Smooth muscle cell (in vitro differentiated cells): Measurements from ENCODE around the gene NXPH4. TPM values are rescaled to one million over a fixed set of nuclear protein-coding genes. Genes with fewer than 3 reads are reported as not detected.
A peak's percentile ranks its signal among the peaks of the same experiment; 100 is the strongest.

Source experiments
- DNase-seq: peaks from one replicate; lab custom pipeline; 2025; ENCODE audit not compliant: unreplicated experiment; lab: John Stamatoyannopoulos, UW
- H2AFZ ChIP-seq: fragments of 200-600 bp; sonication (generic); 2 replicates; pipeline ENCODE4 v1.6.0; 2016; ENCODE audit warnings: antibody characterized with exemption, low read depth, mild to moderate bottlenecking
- H3F3A ChIP-seq: fragments of 200-600 bp; sonication (generic); 2 replicates; pipeline ENCODE4 v1.6.0; 2017; ENCODE audit warnings: antibody characterized with exemption, low read depth
- H3K27ac ChIP-seq: fragments of 200-600 bp; sonication (generic); 2 replicates; pipeline ENCODE4 v1.5.1; 2016; ENCODE audit warnings: low read depth, mild to moderate bottlenecking
- H3K27me3 ChIP-seq: fragments of 200-600 bp; sonication (generic); 2 replicates; pipeline ENCODE4 v1.6.1; 2016; ENCODE audit warnings: low read depth, mild to moderate bottlenecking
- H3K36me3 ChIP-seq: fragments of 200-600 bp; sonication (generic); 2 replicates; pipeline ENCODE4 v1.5.1; 2016; ENCODE audit warnings: low read depth
- H3K4me1 ChIP-seq: fragments of 200-600 bp; sonication (generic); 2 replicates; pipeline ENCODE4 v1.5.1; 2016; ENCODE audit warnings: low read depth
- H3K4me2 ChIP-seq: fragments of 200-600 bp; sonication (generic); 2 replicates; pipeline ENCODE4 v1.6.0; 2016; ENCODE audit warnings: mild to moderate bottlenecking
- H3K4me3 ChIP-seq: fragments of 200-600 bp; sonication (generic); 2 replicates; pipeline ENCODE4 v1.5.1; 2016; ENCODE audit warnings: mild to moderate bottlenecking
- H3K79me2 ChIP-seq: fragments of 200-600 bp; sonication (generic); 2 replicates; pipeline ENCODE4 v1.6.0; 2016; ENCODE audit warnings: low read depth, mild to moderate bottlenecking
- H3K9ac ChIP-seq: fragments of 200-600 bp; sonication (generic); 2 replicates; pipeline ENCODE4 v1.6.0; 2016; ENCODE audit warnings: low read depth
- H3K9me3 ChIP-seq: fragments of 200-600 bp; sonication (generic); replicated peaks from 2 replicates; pipeline ENCODE4 v1.5.1; 2016; ENCODE audit warnings: low read depth
- H4K20me1 ChIP-seq: fragments of 200-600 bp; sonication (generic); 2 replicates; pipeline ENCODE4 v1.6.0; 2016; ENCODE audit warnings: low read depth
- WGBS: methylation state at CpG from one replicate; pipeline ENCODE4 v1.1.7; 2016; ENCODE audit warnings: low lambda C conversion rate; 5-methylcytosine and 5-hydroxymethylcytosine counted together
- polyA plus RNA-seq: library from polyadenylated mRNA; unstranded; fragments of >200 nt; fragmentation: Nextera tagmentation; extraction: Ambion mirVana; gene quantifications from 2 replicates; pipeline ENCODE4 v1.2.1, GENCODE V29; 2016
- total RNA-seq: library from RNA; depleted of rRNA; stranded (reverse); fragments of >200 nt; gene quantifications from 2 replicates; pipeline ENCODE4 v1.2.3, GENCODE V29; 2014
- TF ChIP-seq, protein P1 (sequence below): fragments of 200-600 bp; sonication (generic); IDR thresholded peaks from 2 replicates; pipeline ENCODE4 v1.5.1; 2017; ENCODE audit warnings: borderline replicate concordance, mild to moderate bottlenecking, antibody characterized with exemption; ENCODE audit not compliant: insufficient read depth, poor library complexity, severe bottlenecking

The NXPH4 gene
- total RNA-seq (1.6 and 3.9 TPM in 2 replicates), polyA plus RNA-seq (8.5 and 10.7 TPM in 2 replicates)

DNA sequence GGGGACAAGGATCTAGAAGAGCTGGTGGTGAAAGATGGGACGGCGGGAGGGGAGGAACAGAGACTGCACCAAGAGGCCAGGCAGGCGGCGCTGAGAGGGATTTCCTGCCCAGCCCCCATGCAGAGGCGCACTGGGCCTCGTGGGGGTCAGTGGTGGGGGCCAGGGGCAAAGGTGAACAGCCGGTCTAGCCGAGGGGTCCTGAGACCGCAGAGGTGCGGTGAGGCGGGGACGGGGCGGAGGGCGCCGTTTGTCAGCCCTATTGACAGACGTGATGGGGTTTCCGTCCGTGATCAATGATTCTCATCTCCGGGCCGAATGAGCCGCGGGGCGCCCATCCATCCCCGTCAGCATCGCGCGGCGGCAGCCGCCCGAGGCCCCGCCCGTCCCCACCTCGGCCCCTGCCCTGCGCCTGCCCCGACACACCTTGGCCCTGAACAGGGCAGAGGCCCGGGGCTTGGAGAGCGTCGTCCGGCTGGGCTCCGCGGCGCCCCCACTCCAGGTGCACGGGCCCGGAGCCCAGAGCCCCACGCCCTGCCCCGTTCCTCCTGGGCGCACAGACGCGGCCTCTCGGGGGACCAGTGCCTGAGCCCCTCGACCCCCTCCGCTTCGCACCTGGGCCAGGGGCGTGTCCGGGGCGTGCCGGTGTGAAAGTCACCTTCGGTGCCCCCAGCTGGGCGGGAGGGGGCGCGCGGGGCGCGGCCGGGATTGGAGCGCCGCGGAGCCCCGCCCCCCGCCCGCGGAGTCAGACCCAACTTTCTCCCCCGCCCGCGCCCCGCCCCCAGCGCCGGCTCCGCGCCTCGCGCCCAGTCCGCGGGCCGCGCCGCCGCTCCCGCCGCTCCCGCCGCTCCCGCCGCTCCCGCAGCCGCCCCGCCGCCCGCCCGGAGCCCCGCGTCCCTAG lies at the start of gene NXPH4:
Gene NXPH4 (plus strand): TSS at position 781 of the 898 bp plus-strand sequence. CDS start 176 bp downstream, outside the sequence.
- H3K9me3 ChIP-seq: no peaks in the 10 kb centered on the region
- TF ChIP-seq, protein P1, sequence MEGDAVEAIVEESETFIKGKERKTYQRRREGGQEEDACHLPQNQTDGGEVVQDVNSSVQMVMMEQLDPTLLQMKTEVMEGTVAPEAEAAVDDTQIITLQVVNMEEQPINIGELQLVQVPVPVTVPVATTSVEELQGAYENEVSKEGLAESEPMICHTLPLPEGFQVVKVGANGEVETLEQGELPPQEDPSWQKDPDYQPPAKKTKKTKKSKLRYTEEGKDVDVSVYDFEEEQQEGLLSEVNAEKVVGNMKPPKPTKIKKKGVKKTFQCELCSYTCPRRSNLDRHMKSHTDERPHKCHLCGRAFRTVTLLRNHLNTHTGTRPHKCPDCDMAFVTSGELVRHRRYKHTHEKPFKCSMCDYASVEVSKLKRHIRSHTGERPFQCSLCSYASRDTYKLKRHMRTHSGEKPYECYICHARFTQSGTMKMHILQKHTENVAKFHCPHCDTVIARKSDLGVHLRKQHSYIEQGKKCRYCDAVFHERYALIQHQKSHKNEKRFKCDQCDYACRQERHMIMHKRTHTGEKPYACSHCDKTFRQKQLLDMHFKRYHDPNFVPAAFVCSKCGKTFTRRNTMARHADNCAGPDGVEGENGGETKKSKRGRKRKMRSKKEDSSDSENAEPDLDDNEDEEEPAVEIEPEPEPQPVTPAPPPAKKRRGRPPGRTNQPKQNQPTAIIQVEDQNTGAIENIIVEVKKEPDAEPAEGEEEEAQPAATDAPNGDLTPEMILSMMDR: no peak
- peak within 1 kb of the TSS; percentile 97 for H3K4me2 ChIP-seq
- H4K20me1 ChIP-seq: peaks cover 45% of the 10 kb centered on the region
- no peaks in the 10 kb centered on the region for H3K36me3 ChIP-seq
- H3K4me3 ChIP-seq: peak within 1 kb of the TSS; percentile 62
- H3K79me2 ChIP-seq: no peaks in the 10 kb centered on the region
- H3K27me3 ChIP-seq: peaks cover 65% of the 10 kb centered on the region
- H3K4me1 ChIP-seq: peaks cover 31% of the 10 kb centered on the region
- H3F3A ChIP-seq: peaks cover 22% of the 10 kb centered on the region
- no peak within 1 kb of the TSS for H3K27ac ChIP-seq
- no peak within 1 kb of the TSS for H3K9ac ChIP-seq
- 2% methylated on average over 27 of the region's 102 CpGs for WGBS
- H2AFZ ChIP-seq: no peak within 1 kb of the TSS
- no peak for DNase-seq

DNA sequence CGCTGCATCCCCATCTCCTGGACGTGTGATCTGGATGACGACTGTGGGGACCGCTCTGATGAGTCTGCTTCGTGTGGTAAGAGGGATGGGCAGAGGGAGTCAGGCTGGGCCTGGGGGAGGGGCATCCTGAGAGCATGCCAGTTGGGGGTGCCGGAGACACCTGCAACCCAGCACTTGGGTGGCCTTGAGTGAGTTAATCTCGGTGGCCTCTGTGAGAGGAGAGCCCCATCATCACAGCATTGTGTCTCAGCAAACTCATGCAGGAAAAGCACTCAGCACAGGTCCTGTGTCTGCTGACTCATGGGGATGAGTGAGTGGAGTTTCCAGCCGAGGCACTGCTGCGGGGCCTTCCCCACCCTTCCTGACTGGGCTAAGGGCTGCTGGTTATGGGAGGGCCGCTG lies 49.6 kb upstream of the NXPH4 start:
- no peak overlapping the region for H2AFZ ChIP-seq
- peaks cover 4% of the 10 kb centered on the region for H3K36me3 ChIP-seq
- peaks cover 79% of the 10 kb centered on the region for H4K20me1 ChIP-seq
- peaks cover 16% of the 10 kb centered on the region for H3F3A ChIP-seq
- no peaks in the 10 kb centered on the region for H3K4me1 ChIP-seq
- H3K79me2 ChIP-seq: peaks cover 4% of the 10 kb centered on the region
- peak overlapping the region; percentile 31 for H3K27ac ChIP-seq
- H3K27me3 ChIP-seq: no peaks in the 10 kb centered on the region
- no peak overlapping the region for H3K9ac ChIP-seq
- TF ChIP-seq, protein P1: no peak
- no peak for DNase-seq
- H3K9me3 ChIP-seq: no peaks in the 10 kb centered on the region
- no peak overlapping the region for H3K4me3 ChIP-seq
- WGBS: 80% methylated on average over 10 of the region's 10 CpGs
- H3K4me2 ChIP-seq: no peak overlapping the region

DNA sequence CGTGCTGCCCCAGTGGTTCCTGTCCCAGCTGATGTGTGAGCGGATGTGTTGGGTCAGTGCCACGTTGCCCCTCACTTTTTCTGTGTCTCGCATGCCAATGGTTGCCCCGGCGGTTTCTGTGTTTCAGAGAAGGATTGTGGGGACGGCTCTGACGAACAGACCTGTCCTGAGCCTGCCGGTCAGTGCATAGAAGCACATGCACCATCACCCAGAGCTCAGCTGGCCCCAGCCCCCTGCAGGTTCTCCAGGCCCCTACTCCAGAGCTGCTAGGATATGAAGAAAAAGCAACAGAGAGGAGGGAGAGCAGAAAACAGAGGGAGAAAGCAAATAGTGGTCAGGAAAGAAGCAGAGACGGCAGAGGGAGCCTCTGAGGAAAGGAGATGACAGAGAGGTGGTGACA lies 48.5 kb upstream of the NXPH4 start:
- no peak overlapping the region for H3K27ac ChIP-seq
- no peak overlapping the region for H3K4me3 ChIP-seq
- no peak overlapping the region for H3K4me2 ChIP-seq
- no peaks in the 10 kb centered on the region for H3K4me1 ChIP-seq
- no peaks in the 10 kb centered on the region for H3K9me3 ChIP-seq
- 95% methylated on average over 10 of the region's 10 CpGs for WGBS
- H3K27me3 ChIP-seq: no peaks in the 10 kb centered on the region
- no peak for DNase-seq
- H3K9ac ChIP-seq: no peak overlapping the region
- H3K36me3 ChIP-seq: peaks cover 4% of the 10 kb centered on the region
- H3F3A ChIP-seq: peaks cover 16% of the 10 kb centered on the region
- TF ChIP-seq, protein P1: no peak
- no peak overlapping the region for H2AFZ ChIP-seq
- H3K79me2 ChIP-seq: peaks cover 4% of the 10 kb centered on the region
- H4K20me1 ChIP-seq: peaks cover 79% of the 10 kb centered on the region
